IMR-90 (cell line): Measurements from ENCODE around the gene KRTAP5-3. TPM values are rescaled to one million over a fixed set of nuclear protein-coding genes. Genes with fewer than 3 reads are reported as not detected.

Experiments used
- ATAC-seq: fragments of 200-7000 bp; cut with Tn5 transposase; 2 replicates; pipeline ENCODE4 v1.9.1; 2020; ENCODE audit warnings: low read depth, mild to moderate bottlenecking, moderate library complexity
- BruUV-seq: library from RNA; stranded (reverse); fragments of 400-500 nt; replicated peaks from 2 replicates; lab custom pipeline; 2021; lab: Mats Ljungman, UMichigan
- CTCF ChIA-PET: fragments of 300-600 bp; formaldehyde crosslinking; extraction: SDS; loops from one replicate; lab custom pipeline; 2021; ENCODE audit warnings: antibody characterized with exemption; lab: Yijun Ruan, JAX
- POLR2A ChIA-PET: fragments of 300-600 bp; sonication (Branson Sonifier 250); formaldehyde crosslinking; loops from one replicate; lab custom pipeline; 2022; ENCODE audit warnings: antibody characterized with exemption; ENCODE audit not compliant: unreplicated experiment; lab: Charles Lee
- DNase-seq: peaks from one replicate; pipeline ENCODE4 v3.0.0; 2013
- H2AFZ ChIP-seq: replicated peaks from 2 replicates; pipeline ENCODE3; 2013; ENCODE audit warnings: low read length, mild to moderate bottlenecking; ENCODE audit not compliant: poor library complexity
- H2AK5ac ChIP-seq: 2 replicates; pipeline ENCODE4 v1.6.1; 2013; ENCODE audit warnings: low read depth, low read length, inconsistent platforms
- H2AK9ac ChIP-seq: replicated peaks from 2 replicates; pipeline ENCODE3; 2013; ENCODE audit warnings: mild to moderate bottlenecking, low read depth, low read length, moderate library complexity; ENCODE audit not compliant: poor library complexity
- H2BK120ac ChIP-seq: 2 replicates; pipeline ENCODE4 v1.6.1; 2013; ENCODE audit warnings: low read depth, low read length, inconsistent platforms
- H2BK15ac ChIP-seq: 3 replicates; pipeline ENCODE4 v1.6.1; 2013; ENCODE audit warnings: low read depth, low read length, inconsistent platforms
- H2BK20ac ChIP-seq: 2 replicates; pipeline ENCODE4 v1.6.1; 2013; ENCODE audit warnings: low read depth, mild to moderate bottlenecking, inconsistent platforms, low read length, moderate library complexity
- H2BK5ac ChIP-seq: 2 replicates; pipeline ENCODE4 v1.6.1; 2013; ENCODE audit warnings: mild to moderate bottlenecking, low read depth, low read length, inconsistent platforms; ENCODE audit not compliant: poor library complexity, severe bottlenecking
- H3K14ac ChIP-seq: replicated peaks from 2 replicates; pipeline ENCODE4 v1.6.1; 2013; ENCODE audit warnings: low read depth, low read length, inconsistent platforms
- H3K18ac ChIP-seq: 2 replicates; pipeline ENCODE4 v1.6.1; 2013; ENCODE audit warnings: low read depth, low read length, control low read depth
- H3K23ac ChIP-seq: 2 replicates; pipeline ENCODE4 v1.6.1; 2013; ENCODE audit warnings: low read depth, low read length, inconsistent platforms
- H3K27ac ChIP-seq: 2 replicates; pipeline ENCODE4 v1.5.1; 2013; ENCODE audit warnings: mild to moderate bottlenecking, control low read depth, low read length; ENCODE audit not compliant: insufficient read depth
- H3K27me3 ChIP-seq: 2 replicates; pipeline ENCODE4 v1.6.1; 2013; ENCODE audit warnings: low read length; ENCODE audit not compliant: control insufficient read depth, insufficient read depth
- H3K36me3 ChIP-seq: 2 replicates; pipeline ENCODE4 v1.6.1; 2013; ENCODE audit warnings: low read length, mixed read lengths; ENCODE audit not compliant: control insufficient read depth, insufficient read depth
- H3K4ac ChIP-seq: 2 replicates; pipeline ENCODE4 v1.6.1; 2013; ENCODE audit warnings: low read depth, low read length, inconsistent platforms
- H3K4me1 ChIP-seq: 2 replicates; pipeline ENCODE4 v1.6.1; 2013; ENCODE audit warnings: low read length, mixed read lengths; ENCODE audit not compliant: control insufficient read depth, insufficient read depth
- H3K4me2 ChIP-seq: 2 replicates; pipeline ENCODE4 v1.6.1; 2013; ENCODE audit warnings: low read depth, mild to moderate bottlenecking, control low read depth, low read length, moderate library complexity
- H3K4me3 ChIP-seq: 2 replicates; pipeline ENCODE4 v1.5.1; 2013; ENCODE audit warnings: low read depth, mild to moderate bottlenecking, control low read depth, low read length, moderate library complexity; ENCODE audit not compliant: insufficient read depth
- H3K56ac ChIP-seq: 2 replicates; pipeline ENCODE4 v1.6.1; 2013; ENCODE audit warnings: low read length, inconsistent platforms; ENCODE audit not compliant: insufficient read depth; ENCODE audit errors: extremely low read depth
- H3K79me1 ChIP-seq, 2 experiments: 2 replicates each; pipeline ENCODE4 v1.6.1; 2013; ENCODE audit warnings: low read length in 2 of 2, inconsistent platforms in 1 of 2, low read depth in 1 of 2
- H3K9ac ChIP-seq: 2 replicates; pipeline ENCODE4 v1.6.1; 2013; ENCODE audit warnings: low read depth, low read length, control low read depth
- H3K9me1 ChIP-seq: 2 replicates; pipeline ENCODE4 v1.6.1; 2013; ENCODE audit warnings: low read length, inconsistent platforms; ENCODE audit not compliant: insufficient read depth
- H3K9me3 ChIP-seq: 2 replicates; pipeline ENCODE4 v1.6.1; 2013; ENCODE audit warnings: low read length; ENCODE audit not compliant: control insufficient read depth, insufficient read depth
- H4K20me1 ChIP-seq: 2 replicates; pipeline ENCODE4 v1.6.1; 2013; ENCODE audit warnings: low read length, inconsistent platforms; ENCODE audit not compliant: insufficient read depth
- H4K5ac ChIP-seq: 2 replicates; pipeline ENCODE4 v1.6.1; 2013; ENCODE audit warnings: mild to moderate bottlenecking, low read depth, low read length, control low read depth
- H4K8ac ChIP-seq, 2 experiments: 2 replicates each; pipeline ENCODE4 v1.6.1; 2013; ENCODE audit warnings: low read depth in 2 of 2, low read length in 2 of 2, control low read depth in 1 of 2, inconsistent platforms in 1 of 2
- H4K91ac ChIP-seq: 2 replicates; pipeline ENCODE4 v1.6.1; 2013; ENCODE audit warnings: low read depth, low read length, inconsistent platforms; ENCODE audit not compliant: insufficient read depth
- BHLHE40 ChIP-seq: fragments of 150-350 bp; IDR thresholded peaks from 2 replicates; pipeline ENCODE4 v1.6.1; 2016; ENCODE audit warnings: mild to moderate bottlenecking, low read depth, low read length
- CEBPB ChIP-seq: IDR thresholded peaks from 2 replicates; pipeline ENCODE4 v1.6.1; 2012; ENCODE audit warnings: low read depth, low read length, improper control_type of control experiment
- CHD1 ChIP-seq: IDR thresholded peaks from 2 replicates; pipeline ENCODE4 v1.6.1; 2012; ENCODE audit warnings: low read depth, low read length, improper control_type of control experiment
- CTCF ChIP-seq: conservative IDR thresholded peaks from 2 replicates; pipeline ENCODE4 v1.5.1; 2012; ENCODE audit warnings: mild to moderate bottlenecking, low read depth, low read length, improper control_type of control experiment
- ELK1 ChIP-seq: fragments of 150-350 bp; IDR thresholded peaks from 2 replicates; pipeline ENCODE4 v1.6.1; 2016; ENCODE audit warnings: low read depth, mild to moderate bottlenecking, low read length, moderate library complexity, borderline replicate concordance
- FOS ChIP-seq: fragments of 150-350 bp; IDR thresholded peaks from 2 replicates; pipeline ENCODE4 v1.6.1; 2016; ENCODE audit warnings: low read depth, low read length
- MAFK ChIP-seq: IDR thresholded peaks from 2 replicates; pipeline ENCODE4 v1.6.1; 2012; ENCODE audit warnings: low read depth, low read length, improper control_type of control experiment
- MAZ ChIP-seq: IDR thresholded peaks from 2 replicates; pipeline ENCODE4 v1.6.1; 2012; ENCODE audit warnings: low read depth, mild to moderate bottlenecking, low read length, improper control_type of control experiment, moderate library complexity, borderline replicate concordance
- MXI1 ChIP-seq: IDR thresholded peaks from 2 replicates; pipeline ENCODE4 v1.6.1; 2012; ENCODE audit warnings: low read depth, mild to moderate bottlenecking, low read length, moderate library complexity, borderline replicate concordance
- NFE2L2 ChIP-seq: fragments of 150-350 bp; IDR thresholded peaks from 2 replicates; pipeline ENCODE4 v1.6.1; 2016; ENCODE audit warnings: low read depth, mild to moderate bottlenecking, low read length
- POLR2A ChIP-seq: IDR thresholded peaks from 2 replicates; pipeline ENCODE4 v1.6.1; 2012; ENCODE audit warnings: mild to moderate bottlenecking, low read depth, low read length
- RAD21 ChIP-seq: IDR thresholded peaks from 2 replicates; pipeline ENCODE4 v1.6.1; 2012; ENCODE audit warnings: low read length, improper control_type of control experiment
- RCOR1 ChIP-seq: IDR thresholded peaks from 2 replicates; pipeline ENCODE4 v1.6.1; 2012; ENCODE audit warnings: mild to moderate bottlenecking, low read length, improper control_type of control experiment; ENCODE audit not compliant: insufficient replicate concordance
- SMC3 ChIP-seq: fragments of 150-350 bp; IDR thresholded peaks from 2 replicates; pipeline ENCODE4 v1.6.1; 2016; ENCODE audit warnings: low read depth, mild to moderate bottlenecking, antibody characterized with exemption, low read length, moderate library complexity
- WGBS, 2 experiments: methylation state at CpG; one replicate each; pipeline versions ENCODE4 v1.1.5 to v1.1.7; 2013; ENCODE audit warnings: missing lambda C conversion rate in 2 of 2; ENCODE audit not compliant: insufficient read length in 1 of 2; ENCODE audit errors: extremely low coverage in 2 of 2; 5-methylcytosine and 5-hydroxymethylcytosine counted together
- dilution Hi-C: fragments of 300-500 bp; cut with HindIII; formaldehyde crosslinking; loops from one replicate; pipeline ENCODE4 v1.14.3; 2018; ENCODE audit warnings: low sequenced_read_pairs; ENCODE audit not compliant: unreplicated experiment
- in situ Hi-C: fragments of 300-500 bp; cut with MboI; formaldehyde crosslinking; loops from 3 replicates; pipeline ENCODE4 v1.14.3; 2019; ENCODE audit warnings: low sequenced_read_pairs, inconsistent platforms, mixed read lengths
- intact Hi-C: fragments of 100-400 bp; cut with micrococcal nuclease; formaldehyde crosslinking; loops from 2 replicates; pipeline ENCODE4 v1.10.0; 2022
- polyA plus RNA-seq, 3 experiments: library from polyadenylated mRNA; depleted of rRNA; stranded (reverse); fragments of >200 nt; gene quantifications; 2 replicates each; pipeline ENCODE4 v1.2.3, GENCODE V29; 2012; ENCODE audit warnings: low replicate concordance in 1 of 3
- total RNA-seq: library from RNA; depleted of rRNA; stranded (reverse); fragments of >200 nt; gene quantifications from 2 replicates; pipeline ENCODE4 v1.2.3, GENCODE V29; 2012

Gene KRTAP5-3
- total and polyA plus RNA-seq, 2 of the 4 experiments (the other 2 are of a cell fraction), result not detected

GRCh38 chr11:1655168-1656060 lies 47.2 kb upstream of the KRTAP5-3 start:
- dilution Hi-C loops (no loop called here), intact Hi-C loops (no loop called here), in situ Hi-C loops (no loop called here)
- ATAC-seq, result no peak
- no peak overlapping the region for H2AK5ac ChIP-seq
- ChIA-PET POLR2A (no interaction called here), CTCF (interaction anchor here (3.0 kb wide), 1 partner anchor 347 kb away, joined by 16 read pairs; no protein-coding TSS in a partner anchor)
- 73% methylated on average over 12 of the region's 26 CpGs; no CpG with 5 or more reads in 1 of the 2 experiments for WGBS, 2 experiments
- no peaks in the 10 kb centered on the region for H3K36me3 ChIP-seq
- no peak for DNase-seq
- H3K14ac ChIP-seq, result no peak overlapping the region
- H2AK9ac ChIP-seq, result peak overlapping the region; percentile 65
- H3K27ac ChIP-seq, result no peak overlapping the region
- H2BK120ac ChIP-seq, result no peak overlapping the region
- no peaks in the 10 kb centered on the region for H4K20me1 ChIP-seq
- no peak overlapping the region for H3K23ac ChIP-seq
- H3K18ac ChIP-seq, result no peak overlapping the region
- BruUV-seq, result no TSS peak
- no peak overlapping the region for H4K8ac ChIP-seq
- no peak overlapping the region for H2BK20ac ChIP-seq
- no peak overlapping the region for H4K5ac ChIP-seq
- H2AFZ ChIP-seq, result peak overlapping the region; percentile 56
- H3K4ac ChIP-seq, result no peak overlapping the region
- no peak overlapping the region for H2BK5ac ChIP-seq
- no peak overlapping the region for H3K4me2 ChIP-seq
- no peaks in the 10 kb centered on the region; the same call in 1 of the 2 replicates for H3K4me1 ChIP-seq
- H3K9me3 ChIP-seq, result no peaks in the 10 kb centered on the region
- H2BK15ac ChIP-seq, result no peak overlapping the region
- no peaks in the 10 kb centered on the region for H3K79me1 ChIP-seq
- H3K56ac ChIP-seq, result no peak overlapping the region
- H3K9ac ChIP-seq, result no peak overlapping the region
- no peak overlapping the region for H3K4me3 ChIP-seq
- no peaks in the 10 kb centered on the region for H3K9me1 ChIP-seq
- TF ChIP-seq MAZ, result no peak
- TF ChIP-seq CTCF, result no peak
- no peak for TF ChIP-seq POLR2A
- TF ChIP-seq CHD1, result no peak
- TF ChIP-seq RAD21, result no peak
- TF ChIP-seq CEBPB, result no peak
- no peak for TF ChIP-seq MXI1
- no peak for TF ChIP-seq MAFK
- TF ChIP-seq RCOR1, result no peak
- no peak for TF ChIP-seq ELK1
- TF ChIP-seq NFE2L2, result no peak
- TF ChIP-seq FOS, result no peak
- TF ChIP-seq BHLHE40, result no peak
- no peak for TF ChIP-seq SMC3
- H3K27me3 ChIP-seq, result peaks cover 58% of the 10 kb centered on the region
- no peak overlapping the region for H4K91ac ChIP-seq
